Hematopoietic multipotent progenitor cell treated with erythropoietin and hydrocortisone succinate and interleukin-3 and kit ligand, for 6 days (in vitro differentiated cells): ENCODE data around the gene ATP6V0D1.
A peak's percentile ranks its signal among the peaks of the same experiment; 100 is the strongest.

ENCODE experiments used
- DNase-seq: peaks from one replicate; pipeline ENCODE4 v3.0.0-alpha.2; 2015

ATP6V0D1 gene

DNA sequence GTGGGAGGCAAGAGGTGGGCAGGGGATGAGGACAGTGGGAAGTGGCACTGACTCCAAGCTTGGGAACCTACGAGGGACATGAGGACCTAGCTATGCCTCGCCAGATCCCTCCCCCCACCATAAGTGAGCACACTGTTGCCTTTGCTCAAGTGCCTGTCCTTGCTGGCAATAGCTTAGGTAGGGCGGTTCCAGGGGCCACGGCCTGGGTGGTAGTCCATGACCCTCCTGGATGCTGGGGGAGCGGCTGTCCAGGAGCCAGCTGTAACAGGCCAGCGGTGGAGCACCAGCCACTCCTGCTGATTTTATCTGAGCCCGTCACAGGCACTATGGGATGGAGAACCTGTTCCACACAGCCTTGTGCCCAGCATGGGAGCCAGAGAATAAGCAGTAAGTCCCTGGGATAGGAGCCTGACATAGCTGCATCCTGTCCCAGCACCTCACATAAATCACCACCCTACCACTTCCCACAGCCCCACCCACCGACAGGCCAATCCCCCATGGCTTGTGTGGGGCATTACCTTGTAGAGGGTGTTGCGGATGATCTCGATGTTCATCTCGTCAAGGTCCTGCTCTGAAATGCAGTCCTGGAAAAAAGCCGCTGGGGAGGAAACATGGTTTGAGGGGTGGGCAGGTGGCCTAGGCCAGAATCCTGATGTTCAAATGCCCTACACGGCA lies 38.2 kb downstream of the ATP6V0D1 start:
- no peak for DNase-seq

DNA sequence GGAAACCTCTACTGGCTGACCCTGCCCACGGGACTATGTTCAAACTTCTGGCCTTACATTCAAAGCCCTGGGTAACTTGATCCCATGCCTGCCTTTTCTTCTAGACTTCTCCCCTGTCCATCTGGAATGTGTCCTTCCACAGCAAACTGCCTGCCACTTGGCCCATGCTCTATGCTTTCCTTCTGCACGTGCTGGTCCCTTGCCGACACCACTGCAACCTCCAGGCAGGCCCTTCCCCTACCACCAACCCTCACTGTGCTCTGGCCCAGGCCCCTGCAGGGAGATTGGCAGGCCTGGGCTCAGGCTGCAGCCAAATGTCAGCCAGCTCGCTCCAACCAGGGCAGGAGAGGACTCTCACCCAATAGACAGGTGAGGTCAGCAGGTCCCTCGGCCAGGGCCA lies 39.0 kb downstream of the ATP6V0D1 start:
- DNase-seq, result no peak

- peak; percentile 94 for DNase-seq
These were observed 39.6 kb downstream of the ATP6V0D1 start for GRCh38 chr16:67441271-67441753.

GRCh38 chr16:67438824-67439393 lies 42.0 kb downstream of the ATP6V0D1 start:
- DNase-seq, result no peak

DNA sequence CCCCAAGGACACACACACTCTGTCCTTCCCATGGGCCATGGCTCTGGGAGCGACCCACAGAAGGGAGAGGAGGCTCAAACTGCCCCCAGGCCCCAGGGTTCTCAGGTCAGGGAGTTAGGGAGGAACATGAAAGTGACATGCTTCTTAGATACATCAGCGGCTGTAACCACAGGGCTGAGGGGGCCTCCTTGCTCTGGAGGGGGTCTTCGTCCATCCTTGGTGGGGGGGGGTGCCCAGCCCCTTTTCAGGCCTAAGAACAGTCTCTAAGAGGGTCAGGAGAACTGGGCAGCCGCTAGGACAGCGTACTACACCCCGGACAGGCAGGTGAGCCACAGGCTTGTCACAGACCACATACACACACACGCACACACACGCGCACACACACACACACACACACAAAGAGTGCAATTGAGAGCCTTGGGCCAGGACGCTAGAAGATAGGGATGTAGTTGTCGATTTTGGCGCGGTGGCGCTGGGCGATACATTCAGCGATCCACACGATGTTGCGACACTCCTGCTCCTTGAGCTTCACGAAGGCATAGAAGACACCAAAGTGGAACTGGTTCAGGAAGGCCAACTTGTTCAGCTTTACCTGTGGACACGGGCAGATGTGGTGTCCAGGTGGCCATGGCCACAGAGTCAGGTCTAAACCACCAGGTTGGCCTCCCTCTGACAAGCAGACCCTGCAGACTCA lies 42.7 kb downstream of the ATP6V0D1 start:
- no peak for DNase-seq

GRCh38 chr16:67437513-67437912 lies 43.4 kb downstream of the ATP6V0D1 start:
- no peak for DNase-seq

- DNase-seq, result no peak
These were observed 44.2 kb downstream of the ATP6V0D1 start for GRCh38 chr16:67436640-67437193.

DNA sequence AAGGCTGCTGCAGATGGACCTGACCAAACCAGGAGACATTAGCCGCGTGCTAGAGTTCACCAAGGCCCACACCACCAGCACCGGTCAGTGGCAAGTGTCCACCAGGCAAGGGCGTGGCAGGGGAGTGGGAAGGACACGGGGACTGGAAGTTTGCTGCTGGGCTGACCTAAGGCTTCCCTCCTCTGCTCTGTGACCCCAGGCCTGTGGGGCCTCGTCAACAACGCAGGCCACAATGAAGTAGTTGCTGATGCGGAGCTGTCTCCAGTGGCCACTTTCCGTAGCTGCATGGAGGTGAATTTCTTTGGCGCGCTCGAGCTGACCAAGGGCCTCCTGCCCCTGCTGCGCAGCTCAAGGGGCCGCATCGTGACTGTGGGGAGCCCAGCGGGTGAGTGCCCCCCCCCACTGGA lies 45.2 kb downstream of the ATP6V0D1 start:
- no peak for DNase-seq

- no peak for DNase-seq
These were observed 47.7 kb downstream of the ATP6V0D1 start for GRCh38 chr16:67433131-67433719.

GRCh38 chr16:67432506-67432890 lies 48.5 kb downstream of the ATP6V0D1 start:
- DNase-seq, result no peak

DNA sequence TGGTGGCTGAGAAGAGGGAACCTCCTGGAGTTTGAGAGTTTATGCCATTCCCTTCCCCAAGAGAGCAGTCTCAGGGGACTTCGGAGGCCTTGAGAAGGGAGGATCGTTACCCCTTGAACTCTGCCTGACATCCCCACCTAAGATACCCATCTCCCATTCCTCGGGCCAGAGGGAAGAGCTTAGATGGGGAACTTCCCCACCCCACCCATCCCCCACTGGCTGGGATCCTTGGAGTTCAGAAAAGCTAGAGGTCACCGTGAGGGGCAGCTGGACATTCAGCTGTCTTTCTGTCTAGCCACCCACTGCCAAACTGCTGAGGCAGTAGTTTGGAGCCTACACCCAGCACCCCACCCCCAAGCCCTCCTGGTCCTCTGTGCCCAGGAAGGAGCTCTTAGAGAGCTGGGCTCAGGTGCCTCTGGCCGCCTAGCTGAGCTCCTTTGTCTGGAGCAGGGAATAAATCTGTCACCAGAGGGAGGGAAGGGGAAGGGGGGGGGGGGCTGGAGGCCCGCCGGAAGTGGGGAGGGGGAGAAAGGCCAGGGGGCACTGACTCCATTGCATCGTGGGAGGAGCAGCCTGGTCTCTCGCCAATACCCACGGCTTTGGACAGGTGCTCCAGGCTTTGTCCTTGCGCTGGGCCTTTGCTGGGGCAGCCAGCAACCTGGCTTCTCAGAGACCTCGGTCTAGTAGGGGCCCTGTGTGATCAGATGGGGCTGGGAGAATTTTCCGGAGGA lies 49.0 kb downstream of the ATP6V0D1 start:
- DNase-seq, result no peak

- DNase-seq, result peak; percentile 62
These were observed 49.8 kb downstream of the ATP6V0D1 start, which contains the start of gene HSD11B2 for GRCh38 chr16:67430977-67431774. Gene HSD11B2 (plus strand): TSS chr16:67431121. CDS start chr16:67431249, 128 bp downstream.

- DNase-seq, result peak; percentile 40
These were observed 50.4 kb downstream of the ATP6V0D1 start for GRCh38 chr16:67430504-67430976.

DNA sequence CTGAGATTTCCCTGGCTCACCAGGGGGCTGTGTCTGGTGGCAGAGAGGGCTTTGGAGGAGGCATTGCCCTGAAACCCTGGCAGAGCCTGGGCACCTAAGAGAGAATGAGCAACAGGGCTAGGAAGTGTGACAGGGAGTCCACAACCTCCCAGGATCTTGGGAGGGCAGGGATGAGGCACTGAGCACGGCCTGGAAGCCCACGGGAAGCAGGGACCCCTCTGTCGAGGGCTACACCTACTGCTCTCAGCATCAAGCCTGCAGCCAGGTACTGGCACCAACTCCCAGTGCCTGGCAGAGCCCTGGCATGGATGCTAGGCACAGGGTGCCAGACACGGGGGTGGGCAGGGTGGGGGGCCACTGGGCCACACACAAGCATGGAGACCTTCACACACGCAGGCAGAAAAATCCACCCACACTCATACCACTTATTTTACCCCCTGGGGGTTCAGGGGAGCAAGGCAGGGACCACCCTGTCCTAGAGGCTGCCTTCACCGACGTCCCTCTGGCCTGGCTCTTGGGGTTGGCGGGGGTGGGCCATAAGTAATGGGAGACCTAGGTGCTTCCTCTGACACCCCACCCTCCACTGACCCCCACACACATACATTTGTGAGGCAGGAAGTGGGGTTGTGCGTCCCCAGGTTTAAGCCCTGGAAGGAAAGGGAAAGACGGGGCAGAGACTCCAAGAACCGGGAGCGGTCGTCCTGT lies 51.0 kb downstream of the ATP6V0D1 start:
- DNase-seq, result no peak

- DNase-seq, result no peak
These were observed 51.7 kb downstream of the ATP6V0D1 start for GRCh38 chr16:67429053-67429798.

DNA sequence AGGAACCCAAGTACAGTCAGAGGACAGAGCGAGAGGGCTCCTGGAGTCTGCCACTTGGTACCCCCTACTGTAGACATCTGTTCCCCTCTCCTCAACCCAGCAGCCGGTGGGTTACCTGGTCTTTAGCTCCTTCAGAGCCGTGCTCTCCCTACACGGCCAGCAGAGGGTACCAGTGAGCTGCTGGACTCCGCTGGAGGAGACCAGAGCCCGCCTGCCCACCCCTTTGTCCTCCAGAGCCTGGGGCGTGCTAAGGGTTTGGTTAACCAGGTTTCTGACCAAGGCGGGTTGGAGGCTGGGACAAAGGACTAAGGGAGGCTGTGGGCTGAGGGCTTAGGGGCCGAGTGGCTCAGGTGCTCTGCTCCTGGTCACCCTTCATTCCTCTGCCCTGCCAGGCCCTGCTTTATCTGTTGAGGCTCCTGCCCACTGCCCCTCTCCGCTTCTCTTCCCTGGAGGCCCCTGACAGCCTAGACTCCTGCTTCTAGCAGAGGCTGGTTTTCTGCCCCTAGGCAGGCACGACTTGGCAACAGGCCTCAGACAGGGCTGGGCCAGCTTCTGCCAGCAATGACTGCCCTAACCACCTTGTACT lies 52.7 kb downstream of the ATP6V0D1 start:
- peak; percentile 84 for DNase-seq

DNA sequence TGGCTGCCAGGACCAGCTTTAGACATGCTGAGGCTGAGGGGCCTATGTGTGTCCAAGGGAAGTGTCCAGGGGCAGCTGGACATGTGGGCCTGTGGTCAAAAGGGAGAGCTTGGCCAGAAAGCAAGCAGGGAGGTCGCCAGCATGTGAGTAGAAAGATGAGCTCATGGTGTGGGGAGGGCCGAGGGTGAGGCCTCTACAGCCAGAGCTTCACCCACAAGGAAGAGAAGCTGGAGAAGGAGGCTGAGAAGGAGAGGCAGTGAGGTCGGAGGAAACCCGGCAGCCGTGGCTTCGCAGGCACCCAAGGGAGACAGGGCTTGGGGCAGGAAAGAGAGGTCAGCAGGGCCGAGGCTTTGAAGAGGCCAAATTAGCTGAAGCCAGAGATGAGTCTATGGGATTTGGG lies 54.0 kb downstream of the ATP6V0D1 start:
- DNase-seq, result no peak

GRCh38 chr16:67426022-67426421 lies 54.9 kb downstream of the ATP6V0D1 start:
- DNase-seq, result no peak

GRCh38 chr16:67425580-67425979 lies 55.4 kb downstream of the ATP6V0D1 start:
- no peak for DNase-seq

DNA sequence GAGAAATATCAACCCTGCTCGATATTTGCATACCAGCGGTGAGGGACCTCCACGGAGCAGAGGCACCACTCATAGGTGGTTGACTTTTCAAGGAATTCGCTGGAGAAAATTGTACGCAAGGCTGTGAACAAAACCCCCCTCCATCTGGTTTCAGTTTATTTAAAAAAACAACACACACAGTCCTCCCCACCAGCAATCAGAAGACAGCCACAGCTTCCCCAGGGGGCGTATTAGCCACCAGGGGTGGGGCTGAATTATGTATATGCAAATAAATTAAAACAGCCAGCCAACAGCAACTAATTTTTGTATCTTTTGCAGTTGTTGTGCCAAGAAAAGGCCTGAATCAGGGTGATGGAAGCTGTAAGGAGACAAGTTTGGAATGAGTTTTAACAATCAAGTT lies 55.9 kb downstream of the ATP6V0D1 start:
- no peak for DNase-seq
